HFFc6 (cell line): ENCODE data around the gene EPYC. TPM values are rescaled to one million over a fixed set of nuclear protein-coding genes. Genes with fewer than 3 reads are reported as not detected.

Experiments used
- DNase-seq: peaks from one replicate; pipeline ENCODE4 v3.0.0-alpha.2; 2018
- H3K27ac Mint-ChIP-seq: 2 replicates; pipeline ENCODE4 v1.8.0; 2020; ENCODE audit warnings: mild to moderate bottlenecking, mixed read lengths
- H3K27me3 Mint-ChIP-seq: 2 replicates; pipeline ENCODE4 v1.8.0; 2021; ENCODE audit warnings: mild to moderate bottlenecking, moderate library complexity, mixed read lengths; ENCODE audit not compliant: insufficient read depth
- H3K36me3 Mint-ChIP-seq: 2 replicates; pipeline ENCODE4 v1.8.0; 2021; ENCODE audit warnings: low read depth, mixed read lengths
- H3K4me1 Mint-ChIP-seq: 2 replicates; pipeline ENCODE4 v1.8.0; 2020; ENCODE audit warnings: low read depth, mixed read lengths
- H3K4me3 Mint-ChIP-seq: 2 replicates; pipeline ENCODE4 v1.8.0; 2020; ENCODE audit warnings: mild to moderate bottlenecking, moderate library complexity, mixed read lengths
- H3K9me3 Mint-ChIP-seq: 2 replicates; pipeline ENCODE4 v1.8.0; 2020; ENCODE audit warnings: mild to moderate bottlenecking, mixed read lengths
- CTCF ChIP-seq: fragments of 200-600 bp; sonication (generic); IDR thresholded peaks from 2 replicates; pipeline ENCODE4 v1.5.0; 2021; ENCODE audit warnings: antibody characterized with exemption, mild to moderate bottlenecking
- total RNA-seq, 6 experiments: library from RNA; stranded (reverse); fragmentation: NEBNext Ultra II Directional; extraction: Animal tissue kit (Norgen Biotek cat#: 25700); gene quantifications; 2 replicates in 1 of 6; 3 replicates in 5 of 6; pipeline ENCODE4 v1.2.3, GENCODE V29; 2021

The EPYC gene
- total RNA-seq, 6 experiments from 2014 or later, result not detected

DNA sequence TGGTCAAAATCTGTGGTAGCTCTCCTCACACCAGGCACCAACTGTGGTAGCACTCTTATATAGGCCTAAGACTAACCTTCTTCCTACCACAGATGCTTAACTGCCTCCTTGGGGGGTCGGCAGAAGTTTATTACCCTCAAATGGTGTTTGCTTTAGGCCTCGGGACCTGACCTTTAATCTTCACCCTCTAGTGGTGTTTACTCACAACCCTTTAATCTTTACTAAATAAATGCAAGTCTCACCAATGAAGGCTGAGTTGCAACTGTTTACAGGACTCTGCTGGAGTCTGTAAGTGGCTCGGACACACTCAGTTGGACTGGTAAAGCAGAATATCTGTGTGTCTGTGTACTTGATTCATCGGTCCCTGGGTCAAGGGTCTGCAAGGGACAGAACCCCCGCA is 79.2 kb downstream of the EPYC start:
- H3K27ac Mint-ChIP-seq, result no peak overlapping the region
- H3K27me3 Mint-ChIP-seq, result peaks cover 1% of the 10 kb centered on the region; the same call in 1 of the 2 replicates

GRCh38 chr12:90924406-90924805 is 80.4 kb downstream of the EPYC start:
- no peak overlapping the region for H3K4me3 Mint-ChIP-seq
- peaks cover 1% of the 10 kb centered on the region; the same call in 1 of the 2 replicates for H3K27me3 Mint-ChIP-seq
- no peaks in the 10 kb centered on the region for H3K36me3 Mint-ChIP-seq
- no peak for DNase-seq
- H3K9me3 Mint-ChIP-seq, result peaks cover 7% of the 10 kb centered on the region
- no peak for TF ChIP-seq CTCF
- H3K27ac Mint-ChIP-seq, result no peak overlapping the region
- peaks cover 8% of the 10 kb centered on the region; the same call in 1 of the 2 replicates for H3K4me1 Mint-ChIP-seq

More for the DNA sequence above, 79.2 kb downstream of the EPYC start:
- Mint-ChIP-seq H3K4me3 (no peak overlapping the region), H3K9me3 (peaks cover 16% of the 10 kb centered on the region), H3K36me3 (no peaks in the 10 kb centered on the region), H3K4me1 (peaks cover 8% of the 10 kb centered on the region; the same call in 1 of the 2 replicates)
- TF ChIP-seq CTCF, result no peak
- DNase-seq, result no peak

DNA sequence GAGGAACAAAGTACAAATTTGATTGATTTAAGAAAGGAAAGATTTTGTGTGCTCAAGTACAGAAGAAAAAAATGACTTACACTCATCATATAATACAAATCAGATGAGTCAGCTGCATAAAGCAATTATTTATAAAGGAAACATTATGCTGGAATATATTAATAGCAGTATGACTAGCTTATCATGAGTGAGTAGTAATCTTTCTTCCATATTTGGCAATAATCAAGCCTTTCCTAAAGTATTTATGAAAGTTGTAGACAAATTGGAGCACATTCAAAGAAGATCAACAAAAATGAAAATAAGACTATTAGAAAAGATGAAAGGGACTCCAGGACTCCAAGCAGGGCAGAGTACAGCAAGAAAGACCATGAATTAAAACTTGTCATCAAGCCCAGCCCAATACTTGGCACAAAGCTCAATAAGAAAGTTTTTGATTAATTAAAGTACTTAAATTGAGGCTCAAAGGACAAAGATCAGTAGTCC is 82.6 kb downstream of the EPYC start:
- DNase-seq, result no peak
- H3K4me3 Mint-ChIP-seq, result no peak overlapping the region
- TF ChIP-seq CTCF, result no peak
- H3K9me3 Mint-ChIP-seq, result no peaks in the 10 kb centered on the region
- H3K27me3 Mint-ChIP-seq, result peaks cover 3% of the 10 kb centered on the region
- no peak overlapping the region for H3K27ac Mint-ChIP-seq
- H3K4me1 Mint-ChIP-seq, result peaks cover 8% of the 10 kb centered on the region; the same call in 1 of the 2 replicates
- no peaks in the 10 kb centered on the region for H3K36me3 Mint-ChIP-seq

DNA sequence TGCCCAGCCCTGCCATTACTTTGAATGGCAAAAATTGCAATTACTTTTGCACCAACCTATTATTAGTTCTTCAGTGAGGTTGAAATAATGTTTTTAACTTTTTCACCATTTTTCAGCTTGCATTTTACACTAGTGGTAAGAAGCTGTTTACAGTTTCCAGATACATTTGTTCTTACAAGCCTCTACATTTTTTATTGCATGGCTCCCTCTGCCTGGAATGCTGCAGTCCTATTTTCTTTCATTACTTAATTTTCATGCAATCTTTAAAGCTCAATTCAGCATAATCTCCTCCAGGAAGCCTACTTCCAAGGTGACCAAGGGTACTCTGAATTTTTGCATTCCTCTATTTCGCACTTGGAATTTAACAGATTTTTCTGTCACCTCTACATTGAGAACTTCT is 83.2 kb downstream of the EPYC start:
- H3K4me3 Mint-ChIP-seq, result no peak overlapping the region
- DNase-seq, result no peak
- peaks cover 3% of the 10 kb centered on the region for H3K27me3 Mint-ChIP-seq
- no peak overlapping the region for H3K27ac Mint-ChIP-seq
- no peaks in the 10 kb centered on the region for H3K36me3 Mint-ChIP-seq
- H3K9me3 Mint-ChIP-seq, result no peaks in the 10 kb centered on the region
- H3K4me1 Mint-ChIP-seq, result peaks cover 8% of the 10 kb centered on the region; the same call in 1 of the 2 replicates
- no peak for TF ChIP-seq CTCF

DNA sequence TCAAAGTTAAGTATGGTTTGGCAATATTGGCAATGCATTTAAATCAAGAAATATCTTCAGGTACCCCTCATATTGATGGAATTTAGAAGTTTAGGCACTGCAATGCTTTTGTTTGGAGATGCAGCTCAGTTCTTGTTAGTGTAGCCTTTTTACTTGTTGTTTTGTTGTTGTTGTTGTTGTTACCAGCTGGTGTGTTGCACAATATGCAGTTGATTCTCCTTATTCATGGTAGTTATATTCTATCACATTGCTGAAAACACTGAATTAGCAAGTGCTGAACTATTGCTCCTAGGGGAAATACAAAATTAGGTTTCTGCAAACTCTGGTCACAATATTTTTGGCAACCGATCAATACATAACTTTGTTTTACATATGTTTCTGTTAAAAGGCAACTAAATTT is 84.5 kb downstream of the EPYC start:
- Mint-ChIP-seq H3K4me1 (peaks cover 8% of the 10 kb centered on the region; the same call in 1 of the 2 replicates), H3K36me3 (no peaks in the 10 kb centered on the region), H3K27ac (no peak overlapping the region), H3K27me3 (peaks cover 3% of the 10 kb centered on the region), H3K4me3 (no peak overlapping the region), H3K9me3 (no peaks in the 10 kb centered on the region)
- no peak for TF ChIP-seq CTCF
- no peak for DNase-seq
